Hepatocyte (in vitro differentiated cells): ENCODE measurements around the gene DACT3. TPM values are rescaled to one million over a fixed set of nuclear protein-coding genes. Genes with fewer than 3 reads are reported as not detected.

Experiments
- DNase-seq: peaks from one replicate; pipeline ENCODE4 v3.0.0-alpha.2; 2016; ENCODE audit warnings: low spot score
- H2AFZ ChIP-seq: fragments of 200-600 bp; sonication (generic); 2 replicates; pipeline ENCODE4 v1.6.0; 2016; ENCODE audit warnings: antibody characterized with exemption, mild to moderate bottlenecking
- H3K27ac ChIP-seq: fragments of 200-600 bp; sonication (generic); 2 replicates; pipeline ENCODE4 v1.5.1; 2016; ENCODE audit warnings: mild to moderate bottlenecking
- H3K27me3 ChIP-seq: fragments of 200-600 bp; sonication (generic); 2 replicates; pipeline ENCODE4 v1.6.1; 2016
- H3K36me3 ChIP-seq: fragments of 200-600 bp; sonication (generic); replicated peaks from 2 replicates; pipeline ENCODE4 v1.5.1; 2016; ENCODE audit warnings: low read depth; ENCODE audit not compliant: insufficient read depth
- H3K4me1 ChIP-seq: fragments of 200-600 bp; sonication (generic); 2 replicates; pipeline ENCODE4 v1.5.1; 2016; ENCODE audit warnings: mild to moderate bottlenecking, moderate library complexity; ENCODE audit not compliant: insufficient read depth
- H3K4me2 ChIP-seq: fragments of 200-600 bp; sonication (generic); 2 replicates; pipeline ENCODE4 v1.6.0; 2016
- H3K4me3 ChIP-seq: fragments of 200-600 bp; sonication (generic); 2 replicates; pipeline ENCODE4 v1.5.1; 2016; ENCODE audit warnings: mild to moderate bottlenecking
- H3K79me2 ChIP-seq: fragments of 200-600 bp; sonication (generic); 2 replicates; pipeline ENCODE4 v1.6.0; 2017; ENCODE audit warnings: mild to moderate bottlenecking
- H3K9me2 ChIP-seq: fragments of 200-600 bp; sonication (generic); replicated peaks from 2 replicates; pipeline ENCODE4 v1.6.0; 2017; ENCODE audit warnings: mild to moderate bottlenecking; ENCODE audit not compliant: insufficient read depth
- H3K9me3 ChIP-seq: fragments of 200-600 bp; sonication (generic); 2 replicates; pipeline ENCODE4 v1.5.1; 2016; ENCODE audit warnings: low read depth, mild to moderate bottlenecking
- H4K20me1 ChIP-seq: fragments of 200-600 bp; sonication (generic); 2 replicates; pipeline ENCODE4 v1.6.0; 2016; ENCODE audit warnings: mild to moderate bottlenecking; ENCODE audit not compliant: insufficient read depth, poor library complexity, severe bottlenecking
- CTCF ChIP-seq: fragments of 200-600 bp; sonication (generic); IDR thresholded peaks from 2 replicates; pipeline ENCODE4 v1.5.1; 2016; ENCODE audit warnings: antibody characterized with exemption, mild to moderate bottlenecking; ENCODE audit not compliant: poor library complexity
- EZH2 ChIP-seq: fragments of 200-600 bp; sonication (generic); IDR thresholded peaks from 2 replicates; pipeline ENCODE4 v1.6.1; 2016; ENCODE audit warnings: antibody characterized with exemption, mild to moderate bottlenecking, borderline replicate concordance
- EZH2phosphoT487 ChIP-seq: fragments of 200-600 bp; sonication (generic); IDR thresholded peaks from one replicate; pipeline ENCODE4 v1.6.1; 2018; ENCODE audit warnings: antibody characterized with exemption, mild to moderate bottlenecking, low read depth, moderate library complexity; ENCODE audit not compliant: unreplicated experiment, severe bottlenecking
- WGBS: methylation state at CpG from one replicate; pipeline ENCODE4 v1.1.6; 2016; ENCODE audit warnings: low lambda C conversion rate; ENCODE audit errors: missing lambda C conversion rate; 5-methylcytosine and 5-hydroxymethylcytosine counted together
- polyA plus RNA-seq: library from polyadenylated mRNA; unstranded; fragments of >200 nt; fragmentation: Nextera tagmentation; extraction: Ambion mirVana; gene quantifications from 2 replicates; pipeline ENCODE4 v1.2.1, GENCODE V29; 2016
- total RNA-seq: library from RNA; depleted of rRNA; stranded (reverse); fragments of >200 nt; gene quantifications from 2 replicates; pipeline ENCODE4 v1.2.3, GENCODE V29; 2014

DACT3 gene
- total and polyA plus RNA-seq, 2 experiments from 2014 or later, result 18.4 TPM

GRCh38 chr19:46689358-46689757, 28.4 kb upstream of the DACT3 start:
- H3K9me2 ChIP-seq, result no peaks in the 10 kb centered on the region
- H3K36me3 ChIP-seq, result peaks cover 3% of the 10 kb centered on the region
- WGBS, result 97% methylated on average over 14 of the region's 14 CpGs

GRCh38 chr19:46687438-46688145, 26.6 kb upstream of the DACT3 start:
- whole genome bisulfite sequencing, result 96% methylated on average over 6 of the region's 6 CpGs
- Histone ChIP-seq H3K9me3 (no peaks in the 10 kb centered on the region), H3K9me2 (no peaks in the 10 kb centered on the region), H3K27ac (no peak overlapping the region), H4K20me1 (no peaks in the 10 kb centered on the region), H3K4me2 (no peak overlapping the region), H3K4me3 (no peak overlapping the region), H3K79me2 (no peaks in the 10 kb centered on the region), H2AFZ (no peak overlapping the region), H3K36me3 (peaks cover 3% of the 10 kb centered on the region), H3K27me3 (no peaks in the 10 kb centered on the region), H3K4me1 (no peaks in the 10 kb centered on the region)
- DNase-seq, result no peak
- TF ChIP-seq CTCF (no peak), EZH2 (no peak), EZH2phosphoT487 (no peak)

More at GRCh38 chr19:46689358-46689757, 28.4 kb upstream of the DACT3 start:
- TF ChIP-seq EZH2 (no peak), EZH2phosphoT487 (no peak), CTCF (no peak)
- no peaks in the 10 kb centered on the region for H3K79me2 ChIP-seq
- H3K27ac ChIP-seq, result no peak overlapping the region
- no peak overlapping the region for H3K4me2 ChIP-seq
- H3K27me3 ChIP-seq, result no peaks in the 10 kb centered on the region
- no peak for DNase-seq
- H4K20me1 ChIP-seq, result no peaks in the 10 kb centered on the region
- no peak overlapping the region for H2AFZ ChIP-seq
- no peaks in the 10 kb centered on the region for H3K9me3 ChIP-seq
- no peaks in the 10 kb centered on the region for H3K4me1 ChIP-seq
- no peak overlapping the region for H3K4me3 ChIP-seq

- Histone ChIP-seq H3K79me2 (no peaks in the 10 kb centered on the region), H3K4me1 (no peaks in the 10 kb centered on the region), H3K9me2 (no peaks in the 10 kb centered on the region), H2AFZ (no peak overlapping the region), H3K36me3 (no peaks in the 10 kb centered on the region), H4K20me1 (no peaks in the 10 kb centered on the region), H3K27ac (no peak overlapping the region), H3K27me3 (no peaks in the 10 kb centered on the region), H3K9me3 (no peaks in the 10 kb centered on the region), H3K4me2 (no peak overlapping the region), H3K4me3 (no peak overlapping the region)
- TF ChIP-seq EZH2phosphoT487 (no peak), EZH2 (no peak), CTCF (no peak)
- no peak for DNase-seq
- 79% methylated on average over 2 of the region's 3 CpGs for WGBS
Observed at GRCh38 chr19:46685189-46685588, 24.2 kb upstream of the DACT3 start.
